Fibroblast of lung (primary cell): ENCODE data around the gene TWSG1.

ENCODE experiments used
- EZH2 ChIP-seq: IDR thresholded peaks from 2 replicates; pipeline ENCODE4 v1.5.1; 2012; ENCODE audit warnings: low read length, control low read depth, mild to moderate bottlenecking; ENCODE audit errors: missing control alignments
- TF ChIP-seq, protein P1 (sequence below), 2 donors: IDR thresholded peaks in 1 of 2; conservative IDR thresholded peaks in 1 of 2; 1 replicate in 1 of 2; 2 replicates in 1 of 2; pipeline ENCODE4 v1.5.1; 2011 to 2012; ENCODE audit warnings: low read length in 2 of 2, control low read depth in 1 of 2, inconsistent platforms in 1 of 2, low read depth in 1 of 2, mild to moderate bottlenecking in 1 of 2

DNA sequence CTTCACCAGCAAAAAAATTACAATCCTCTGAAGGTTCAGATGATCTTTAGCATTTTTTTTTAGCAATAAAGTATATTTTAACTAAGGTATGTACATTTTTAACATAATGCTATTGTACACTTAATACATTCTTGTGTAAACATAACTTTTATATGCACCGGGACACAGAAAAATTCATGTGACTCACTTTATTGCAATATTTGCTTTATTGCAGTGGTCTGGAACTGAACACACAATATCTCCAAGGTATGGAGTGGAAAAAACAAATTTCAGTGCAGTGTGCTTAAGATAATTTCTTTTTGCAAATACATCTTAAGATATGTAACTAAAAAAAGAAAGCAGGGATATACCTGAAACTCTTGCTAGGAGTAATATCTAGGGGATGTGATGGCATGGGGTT is 5.1 kb upstream of the TWSG1 start:
- TF ChIP-seq, protein P1, sequence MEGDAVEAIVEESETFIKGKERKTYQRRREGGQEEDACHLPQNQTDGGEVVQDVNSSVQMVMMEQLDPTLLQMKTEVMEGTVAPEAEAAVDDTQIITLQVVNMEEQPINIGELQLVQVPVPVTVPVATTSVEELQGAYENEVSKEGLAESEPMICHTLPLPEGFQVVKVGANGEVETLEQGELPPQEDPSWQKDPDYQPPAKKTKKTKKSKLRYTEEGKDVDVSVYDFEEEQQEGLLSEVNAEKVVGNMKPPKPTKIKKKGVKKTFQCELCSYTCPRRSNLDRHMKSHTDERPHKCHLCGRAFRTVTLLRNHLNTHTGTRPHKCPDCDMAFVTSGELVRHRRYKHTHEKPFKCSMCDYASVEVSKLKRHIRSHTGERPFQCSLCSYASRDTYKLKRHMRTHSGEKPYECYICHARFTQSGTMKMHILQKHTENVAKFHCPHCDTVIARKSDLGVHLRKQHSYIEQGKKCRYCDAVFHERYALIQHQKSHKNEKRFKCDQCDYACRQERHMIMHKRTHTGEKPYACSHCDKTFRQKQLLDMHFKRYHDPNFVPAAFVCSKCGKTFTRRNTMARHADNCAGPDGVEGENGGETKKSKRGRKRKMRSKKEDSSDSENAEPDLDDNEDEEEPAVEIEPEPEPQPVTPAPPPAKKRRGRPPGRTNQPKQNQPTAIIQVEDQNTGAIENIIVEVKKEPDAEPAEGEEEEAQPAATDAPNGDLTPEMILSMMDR (conservative IDR thresholded peaks at IDR 0.05 in 1 of 2, IDR thresholded peaks at IDR 0.05 in 1 of 2; ENCODE audit: low read depth in 1 of 2, low read length in 2 of 2): no peak
- TF ChIP-seq EZH2: no peak
